IMR-90 (cell line): Measurements from ENCODE around the gene TBCA. TPM values are rescaled to one million over a fixed set of nuclear protein-coding genes. Genes with fewer than 3 reads are reported as not detected.

ENCODE experiments used
- ATAC-seq: fragments of 200-7000 bp; cut with Tn5 transposase; 2 replicates; pipeline ENCODE4 v1.9.1; 2020; ENCODE audit warnings: low read depth, mild to moderate bottlenecking, moderate library complexity
- BruUV-seq: library from RNA; stranded (reverse); fragments of 400-500 nt; replicated peaks from 2 replicates; lab custom pipeline; 2021; lab: Mats Ljungman, UMichigan
- CTCF ChIA-PET: fragments of 300-600 bp; formaldehyde crosslinking; extraction: SDS; loops from one replicate; lab custom pipeline; 2021; ENCODE audit warnings: antibody characterized with exemption; lab: Yijun Ruan, JAX
- POLR2A ChIA-PET: fragments of 300-600 bp; sonication (Branson Sonifier 250); formaldehyde crosslinking; loops from one replicate; lab custom pipeline; 2022; ENCODE audit warnings: antibody characterized with exemption; ENCODE audit not compliant: unreplicated experiment; lab: Charles Lee
- DNase-seq: peaks from one replicate; pipeline ENCODE4 v3.0.0; 2013
- H2AFZ ChIP-seq: replicated peaks from 2 replicates; pipeline ENCODE3; 2013; ENCODE audit warnings: low read length, mild to moderate bottlenecking; ENCODE audit not compliant: poor library complexity
- H2AK5ac ChIP-seq: 2 replicates; pipeline ENCODE4 v1.6.1; 2013; ENCODE audit warnings: low read depth, low read length, inconsistent platforms
- H2AK9ac ChIP-seq: replicated peaks from 2 replicates; pipeline ENCODE3; 2013; ENCODE audit warnings: mild to moderate bottlenecking, low read depth, low read length, moderate library complexity; ENCODE audit not compliant: poor library complexity
- H2BK120ac ChIP-seq: 2 replicates; pipeline ENCODE4 v1.6.1; 2013; ENCODE audit warnings: low read depth, low read length, inconsistent platforms
- H2BK15ac ChIP-seq: 3 replicates; pipeline ENCODE4 v1.6.1; 2013; ENCODE audit warnings: low read depth, low read length, inconsistent platforms
- H2BK20ac ChIP-seq: 2 replicates; pipeline ENCODE4 v1.6.1; 2013; ENCODE audit warnings: low read depth, mild to moderate bottlenecking, inconsistent platforms, low read length, moderate library complexity
- H2BK5ac ChIP-seq: 2 replicates; pipeline ENCODE4 v1.6.1; 2013; ENCODE audit warnings: mild to moderate bottlenecking, low read depth, low read length, inconsistent platforms; ENCODE audit not compliant: poor library complexity, severe bottlenecking
- H3K14ac ChIP-seq: replicated peaks from 2 replicates; pipeline ENCODE4 v1.6.1; 2013; ENCODE audit warnings: low read depth, low read length, inconsistent platforms
- H3K18ac ChIP-seq: 2 replicates; pipeline ENCODE4 v1.6.1; 2013; ENCODE audit warnings: low read depth, low read length, control low read depth
- H3K23ac ChIP-seq: 2 replicates; pipeline ENCODE4 v1.6.1; 2013; ENCODE audit warnings: low read depth, low read length, inconsistent platforms
- H3K27ac ChIP-seq: 2 replicates; pipeline ENCODE4 v1.5.1; 2013; ENCODE audit warnings: mild to moderate bottlenecking, control low read depth, low read length; ENCODE audit not compliant: insufficient read depth
- H3K27me3 ChIP-seq: 2 replicates; pipeline ENCODE4 v1.6.1; 2013; ENCODE audit warnings: low read length; ENCODE audit not compliant: control insufficient read depth, insufficient read depth
- H3K36me3 ChIP-seq: 2 replicates; pipeline ENCODE4 v1.6.1; 2013; ENCODE audit warnings: low read length, mixed read lengths; ENCODE audit not compliant: control insufficient read depth, insufficient read depth
- H3K4ac ChIP-seq: 2 replicates; pipeline ENCODE4 v1.6.1; 2013; ENCODE audit warnings: low read depth, low read length, inconsistent platforms
- H3K4me1 ChIP-seq: 2 replicates; pipeline ENCODE4 v1.6.1; 2013; ENCODE audit warnings: low read length, mixed read lengths; ENCODE audit not compliant: control insufficient read depth, insufficient read depth
- H3K4me2 ChIP-seq: 2 replicates; pipeline ENCODE4 v1.6.1; 2013; ENCODE audit warnings: low read depth, mild to moderate bottlenecking, control low read depth, low read length, moderate library complexity
- H3K4me3 ChIP-seq: 2 replicates; pipeline ENCODE4 v1.5.1; 2013; ENCODE audit warnings: low read depth, mild to moderate bottlenecking, control low read depth, low read length, moderate library complexity; ENCODE audit not compliant: insufficient read depth
- H3K56ac ChIP-seq: 2 replicates; pipeline ENCODE4 v1.6.1; 2013; ENCODE audit warnings: low read length, inconsistent platforms; ENCODE audit not compliant: insufficient read depth; ENCODE audit errors: extremely low read depth
- H3K79me1 ChIP-seq, 2 experiments: 2 replicates each; pipeline ENCODE4 v1.6.1; 2013; ENCODE audit warnings: low read length in 2 of 2, inconsistent platforms in 1 of 2, low read depth in 1 of 2
- H3K9ac ChIP-seq: 2 replicates; pipeline ENCODE4 v1.6.1; 2013; ENCODE audit warnings: low read depth, low read length, control low read depth
- H3K9me1 ChIP-seq: 2 replicates; pipeline ENCODE4 v1.6.1; 2013; ENCODE audit warnings: low read length, inconsistent platforms; ENCODE audit not compliant: insufficient read depth
- H3K9me3 ChIP-seq: 2 replicates; pipeline ENCODE4 v1.6.1; 2013; ENCODE audit warnings: low read length; ENCODE audit not compliant: control insufficient read depth, insufficient read depth
- H4K20me1 ChIP-seq: 2 replicates; pipeline ENCODE4 v1.6.1; 2013; ENCODE audit warnings: low read length, inconsistent platforms; ENCODE audit not compliant: insufficient read depth
- H4K5ac ChIP-seq: 2 replicates; pipeline ENCODE4 v1.6.1; 2013; ENCODE audit warnings: mild to moderate bottlenecking, low read depth, low read length, control low read depth
- H4K8ac ChIP-seq, 2 experiments: 2 replicates each; pipeline ENCODE4 v1.6.1; 2013; ENCODE audit warnings: low read depth in 2 of 2, low read length in 2 of 2, control low read depth in 1 of 2, inconsistent platforms in 1 of 2
- H4K91ac ChIP-seq: 2 replicates; pipeline ENCODE4 v1.6.1; 2013; ENCODE audit warnings: low read depth, low read length, inconsistent platforms; ENCODE audit not compliant: insufficient read depth
- CHD1 ChIP-seq: IDR thresholded peaks from 2 replicates; pipeline ENCODE4 v1.6.1; 2012; ENCODE audit warnings: low read depth, low read length, improper control_type of control experiment
- FOS ChIP-seq: fragments of 150-350 bp; IDR thresholded peaks from 2 replicates; pipeline ENCODE4 v1.6.1; 2016; ENCODE audit warnings: low read depth, low read length
- MAFK ChIP-seq: IDR thresholded peaks from 2 replicates; pipeline ENCODE4 v1.6.1; 2012; ENCODE audit warnings: low read depth, low read length, improper control_type of control experiment
- MAZ ChIP-seq: IDR thresholded peaks from 2 replicates; pipeline ENCODE4 v1.6.1; 2012; ENCODE audit warnings: low read depth, mild to moderate bottlenecking, low read length, improper control_type of control experiment, moderate library complexity, borderline replicate concordance
- MXI1 ChIP-seq: IDR thresholded peaks from 2 replicates; pipeline ENCODE4 v1.6.1; 2012; ENCODE audit warnings: low read depth, mild to moderate bottlenecking, low read length, moderate library complexity, borderline replicate concordance
- NFE2L2 ChIP-seq: fragments of 150-350 bp; IDR thresholded peaks from 2 replicates; pipeline ENCODE4 v1.6.1; 2016; ENCODE audit warnings: low read depth, mild to moderate bottlenecking, low read length
- RAD21 ChIP-seq: IDR thresholded peaks from 2 replicates; pipeline ENCODE4 v1.6.1; 2012; ENCODE audit warnings: low read length, improper control_type of control experiment
- RFX5 ChIP-seq: IDR thresholded peaks from 2 replicates; pipeline ENCODE4 v1.8.0; 2012; ENCODE audit warnings: low read depth, mild to moderate bottlenecking, low read length, moderate library complexity
- SMC3 ChIP-seq: fragments of 150-350 bp; IDR thresholded peaks from 2 replicates; pipeline ENCODE4 v1.6.1; 2016; ENCODE audit warnings: low read depth, mild to moderate bottlenecking, antibody characterized with exemption, low read length, moderate library complexity
- WGBS, 2 experiments: methylation state at CpG; one replicate each; pipeline versions ENCODE4 v1.1.5 to v1.1.7; 2013; ENCODE audit warnings: missing lambda C conversion rate in 2 of 2; ENCODE audit not compliant: insufficient read length in 1 of 2; ENCODE audit errors: extremely low coverage in 2 of 2; 5-methylcytosine and 5-hydroxymethylcytosine counted together
- dilution Hi-C: fragments of 300-500 bp; cut with HindIII; formaldehyde crosslinking; loops from one replicate; pipeline ENCODE4 v1.14.3; 2018; ENCODE audit warnings: low sequenced_read_pairs; ENCODE audit not compliant: unreplicated experiment
- in situ Hi-C: fragments of 300-500 bp; cut with MboI; formaldehyde crosslinking; loops from 3 replicates; pipeline ENCODE4 v1.14.3; 2019; ENCODE audit warnings: low sequenced_read_pairs, inconsistent platforms, mixed read lengths
- intact Hi-C: fragments of 100-400 bp; cut with micrococcal nuclease; formaldehyde crosslinking; loops from 2 replicates; pipeline ENCODE4 v1.10.0; 2022
- polyA plus RNA-seq, 3 experiments: library from polyadenylated mRNA; depleted of rRNA; stranded (reverse); fragments of >200 nt; gene quantifications; 2 replicates each; pipeline ENCODE4 v1.2.3, GENCODE V29; 2012; ENCODE audit warnings: low replicate concordance in 1 of 3
- total RNA-seq: library from RNA; depleted of rRNA; stranded (reverse); fragments of >200 nt; gene quantifications from 2 replicates; pipeline ENCODE4 v1.2.3, GENCODE V29; 2012
- TF ChIP-seq, protein P1 (sequence below): fragments of 150-350 bp; IDR thresholded peaks from 2 replicates; pipeline ENCODE4 v1.6.1; 2016; ENCODE audit warnings: low read depth, mild to moderate bottlenecking, low read length, moderate library complexity, borderline replicate concordance
- TF ChIP-seq, protein P2 (sequence below): fragments of 150-350 bp; IDR thresholded peaks from 2 replicates; pipeline ENCODE4 v1.6.1; 2017; ENCODE audit warnings: mild to moderate bottlenecking, antibody characterized with exemption, low read length, low read depth

Gene TBCA
- total and polyA plus RNA-seq, 2 of the 4 experiments (the other 2 are of a cell fraction), result 6.1 to 137 TPM

DNA sequence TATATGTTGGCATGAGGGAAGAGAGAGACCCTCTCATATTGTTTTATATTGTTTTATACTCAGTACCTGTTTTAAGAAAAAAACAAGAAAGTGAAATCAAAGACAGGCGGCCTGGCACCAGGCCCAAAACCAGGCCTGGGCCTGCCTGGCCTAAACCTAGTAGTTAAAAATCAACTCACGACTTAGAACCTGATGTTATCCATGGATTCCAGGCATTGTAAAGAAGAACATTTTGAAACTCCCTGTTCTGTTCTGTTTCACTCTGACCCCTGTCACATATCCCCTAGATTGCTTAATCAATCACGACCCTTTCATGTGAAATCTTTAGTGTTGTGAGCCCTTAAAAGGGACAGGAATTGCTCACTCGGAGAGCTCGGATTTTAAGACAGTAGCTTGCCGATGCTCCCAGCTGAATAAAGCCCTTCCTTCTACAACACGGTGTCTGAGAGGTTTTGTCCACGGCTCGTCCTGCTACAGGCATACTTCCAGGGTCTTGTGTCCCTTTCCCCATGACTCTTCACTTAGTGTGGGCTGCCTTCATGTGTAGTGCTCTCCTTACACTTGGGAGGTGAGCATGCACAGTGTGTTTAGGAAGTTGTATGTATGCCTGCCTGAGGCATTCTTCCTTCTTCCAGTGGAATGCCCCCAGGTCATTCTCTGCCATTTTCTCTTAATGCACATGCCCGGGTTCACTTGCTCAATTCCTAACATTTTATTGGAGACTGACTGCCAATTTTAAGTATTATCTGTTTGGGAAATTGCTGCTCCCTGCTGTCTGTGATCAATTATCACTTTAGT, 17.8 kb downstream of the TBCA start (continued):
- TF ChIP-seq MAZ, result no peak

DNA sequence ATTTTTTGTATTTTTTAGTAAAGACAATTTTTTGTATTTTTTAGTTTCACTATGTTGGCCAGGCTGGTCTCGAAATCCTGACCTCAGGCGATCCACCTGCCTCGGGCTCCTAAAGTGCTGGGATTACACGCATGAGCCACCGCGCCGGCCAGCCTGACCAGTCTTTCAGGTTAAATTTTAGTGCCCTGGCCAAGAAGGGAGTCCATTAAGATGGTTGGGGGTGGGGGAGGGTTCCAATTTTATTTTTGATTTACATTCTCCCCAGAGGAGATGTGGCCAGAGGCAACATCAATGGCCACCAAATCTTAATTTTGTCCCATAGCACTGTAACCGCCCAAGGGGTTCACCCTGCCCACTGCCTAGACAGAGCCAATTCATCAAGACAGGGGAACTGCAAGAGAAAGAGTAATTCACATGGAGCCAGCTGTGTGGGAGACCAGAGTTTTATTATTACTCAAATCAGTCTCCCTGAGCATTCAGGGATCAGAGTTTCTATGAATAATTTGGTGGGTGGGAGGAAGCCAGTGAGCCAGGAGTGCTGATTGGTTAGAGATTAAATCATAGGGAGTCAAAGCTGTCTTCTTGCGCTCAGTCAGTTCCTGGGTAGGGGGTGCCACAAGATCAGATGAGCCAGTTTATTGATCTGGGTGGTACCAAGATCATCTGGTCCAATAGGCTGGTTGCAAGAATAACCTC, 24.7 kb downstream of the TBCA start:
- TF ChIP-seq NFE2L2, result no peak
- TF ChIP-seq FOS, result no peak
- TF ChIP-seq, protein P1, sequence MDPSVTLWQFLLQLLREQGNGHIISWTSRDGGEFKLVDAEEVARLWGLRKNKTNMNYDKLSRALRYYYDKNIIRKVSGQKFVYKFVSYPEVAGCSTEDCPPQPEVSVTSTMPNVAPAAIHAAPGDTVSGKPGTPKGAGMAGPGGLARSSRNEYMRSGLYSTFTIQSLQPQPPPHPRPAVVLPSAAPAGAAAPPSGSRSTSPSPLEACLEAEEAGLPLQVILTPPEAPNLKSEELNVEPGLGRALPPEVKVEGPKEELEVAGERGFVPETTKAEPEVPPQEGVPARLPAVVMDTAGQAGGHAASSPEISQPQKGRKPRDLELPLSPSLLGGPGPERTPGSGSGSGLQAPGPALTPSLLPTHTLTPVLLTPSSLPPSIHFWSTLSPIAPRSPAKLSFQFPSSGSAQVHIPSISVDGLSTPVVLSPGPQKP, result no peak
- TF ChIP-seq CHD1, result no peak
- TF ChIP-seq, protein P2, sequence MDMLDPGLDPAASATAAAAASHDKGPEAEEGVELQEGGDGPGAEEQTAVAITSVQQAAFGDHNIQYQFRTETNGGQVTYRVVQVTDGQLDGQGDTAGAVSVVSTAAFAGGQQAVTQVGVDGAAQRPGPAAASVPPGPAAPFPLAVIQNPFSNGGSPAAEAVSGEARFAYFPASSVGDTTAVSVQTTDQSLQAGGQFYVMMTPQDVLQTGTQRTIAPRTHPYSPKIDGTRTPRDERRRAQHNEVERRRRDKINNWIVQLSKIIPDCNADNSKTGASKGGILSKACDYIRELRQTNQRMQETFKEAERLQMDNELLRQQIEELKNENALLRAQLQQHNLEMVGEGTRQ, result no peak
- no peak for TF ChIP-seq RFX5
- TF ChIP-seq MXI1, result no peak
- TF ChIP-seq SMC3, result no peak
- TF ChIP-seq RAD21, result no peak
- no peak for TF ChIP-seq MAFK
- Histone ChIP-seq H2BK5ac (no peak overlapping the region), H2AFZ (no peak overlapping the region), H3K4me2 (no peak overlapping the region), H3K4ac (no peak overlapping the region), H4K91ac (no peak overlapping the region), H2AK5ac (no peak overlapping the region), H3K79me1 (peaks cover 24 to 47% of the 10 kb centered on the region in 2 experiments; a peak in 3 of 4 replicates), H3K27me3 (no peaks in the 10 kb centered on the region), H2BK20ac (no peak overlapping the region), H3K36me3 (no peaks in the 10 kb centered on the region), H2BK15ac (no peak overlapping the region), H3K4me1 (no peaks in the 10 kb centered on the region), H3K18ac (no peak overlapping the region), H3K14ac (no peak overlapping the region), H4K8ac (no peak overlapping the region), H3K9me3 (no peaks in the 10 kb centered on the region), H3K23ac (no peak overlapping the region), H3K9me1 (peaks cover 3% of the 10 kb centered on the region), H3K56ac (no peak overlapping the region), H4K5ac (no peak overlapping the region), H3K27ac (no peak overlapping the region), H3K9ac (no peak overlapping the region), H2BK120ac (no peak overlapping the region), H2AK9ac (no peak overlapping the region), H3K4me3 (no peak overlapping the region), H4K20me1 (peaks cover 31% of the 10 kb centered on the region)
- 70% methylated on average over 4 of the region's 9 CpGs; no CpG with 5 or more reads in 1 of the 2 experiments for WGBS, 2 experiments
- POLR2A ChIA-PET, result no interaction called here
- intact Hi-C loops, result no loop called here
- CTCF ChIA-PET, result no interaction called here
- no peak for DNase-seq
- in situ Hi-C loops, result no loop called here
- BruUV-seq, result no TSS peak
- dilution Hi-C loops, result no loop called here
- no peak for ATAC-seq
